Muscle of arm (tissue), 12 donors: ENCODE measurements around the gene MSMB. TPM values are rescaled to one million over a fixed set of nuclear protein-coding genes. Genes with fewer than 3 reads are reported as not detected.
"Not testable (repeated sequence)": the region's sequence is repeated elsewhere in the genome, so short reads cannot be mapped to it uniquely, and the experiment has no call there.

Source experiments
- DNase-seq: peaks from one replicate; pipeline ENCODE4 v3.0.0-alpha.2; 2013
- polyA plus RNA-seq, 12 donors: library from polyadenylated mRNA; unstranded; fragments of 120-200 nt; gene quantifications; one replicate each; pipeline ENCODE4 v1.2.1, GENCODE V29; 2013; ENCODE audit not compliant: insufficient read length in 12 of 12

Gene MSMB
- polyA plus RNA-seq, 12 donors, result not detected

GRCh38 chr10:46070749-46071148 lies 24.7 kb upstream of the MSMB start:
- DNase-seq, result no peak

GRCh38 chr10:46069771-46070463 lies 23.8 kb upstream of the MSMB start:
- no peak for DNase-seq

- DNase-seq, result no peak
Observed at GRCh38 chr10:46068905-46069304, 22.8 kb upstream of the MSMB start.

- DNase-seq, result no peak
Observed at GRCh38 chr10:46068117-46068516, 22.0 kb upstream of the MSMB start.

- DNase-seq, result no peak
Observed at GRCh38 chr10:46064269-46064817, 18.3 kb upstream of the MSMB start.

DNA sequence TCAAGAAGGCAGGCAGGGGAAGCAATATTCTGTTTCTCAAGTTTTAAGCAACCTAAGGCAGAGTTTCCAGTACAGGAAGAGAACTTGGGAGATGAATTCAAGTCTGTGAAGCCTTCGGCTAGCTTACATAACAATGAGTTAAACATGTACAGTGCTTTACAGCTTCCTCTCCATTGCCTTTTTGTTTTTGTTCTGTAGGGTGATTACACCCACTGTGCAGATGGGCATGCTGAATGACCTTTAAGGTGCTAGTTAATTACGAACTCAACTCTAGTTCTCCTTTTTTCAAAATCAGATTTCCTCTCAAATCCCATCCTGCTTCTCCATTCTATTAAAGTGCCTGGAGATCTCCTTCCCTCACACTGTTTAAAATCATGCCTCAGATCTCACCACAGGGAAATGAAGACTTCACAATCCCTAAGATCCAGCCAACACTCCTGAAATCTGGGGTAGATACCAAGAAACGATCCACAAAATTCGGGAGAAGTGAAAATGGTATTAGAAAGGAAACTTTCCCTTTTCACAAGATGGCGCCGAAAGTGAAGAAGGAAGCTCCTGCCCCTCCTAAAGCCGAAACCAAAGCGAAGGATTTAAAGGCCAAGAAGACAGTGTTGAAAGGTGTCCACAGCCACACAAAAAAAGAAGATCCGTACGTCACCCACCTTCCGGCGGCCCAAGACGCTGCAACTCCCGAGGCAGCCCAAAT lies 16.8 kb upstream of the MSMB start:
- DNase-seq, result no peak

DNA sequence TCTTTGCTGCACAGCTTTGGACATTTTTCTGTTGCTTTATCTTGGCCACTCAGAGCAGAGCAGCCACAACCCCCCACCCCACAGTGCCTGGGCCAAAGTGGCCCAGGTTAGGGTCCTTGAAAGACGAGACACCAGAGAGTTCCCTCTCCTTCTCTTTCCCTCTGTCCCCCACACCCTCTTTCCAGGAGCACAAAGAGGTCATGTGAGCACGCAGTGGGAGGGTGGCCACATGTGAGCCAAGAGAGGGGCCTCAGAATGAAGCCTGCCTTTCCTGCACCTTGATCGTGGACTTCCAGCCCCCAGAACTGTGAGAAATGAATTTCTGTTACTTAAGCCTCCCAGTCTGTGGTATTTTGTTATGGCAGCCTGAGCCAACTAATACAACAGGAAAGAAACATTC lies 14.6 kb upstream of the MSMB start:
- no peak for DNase-seq

DNA sequence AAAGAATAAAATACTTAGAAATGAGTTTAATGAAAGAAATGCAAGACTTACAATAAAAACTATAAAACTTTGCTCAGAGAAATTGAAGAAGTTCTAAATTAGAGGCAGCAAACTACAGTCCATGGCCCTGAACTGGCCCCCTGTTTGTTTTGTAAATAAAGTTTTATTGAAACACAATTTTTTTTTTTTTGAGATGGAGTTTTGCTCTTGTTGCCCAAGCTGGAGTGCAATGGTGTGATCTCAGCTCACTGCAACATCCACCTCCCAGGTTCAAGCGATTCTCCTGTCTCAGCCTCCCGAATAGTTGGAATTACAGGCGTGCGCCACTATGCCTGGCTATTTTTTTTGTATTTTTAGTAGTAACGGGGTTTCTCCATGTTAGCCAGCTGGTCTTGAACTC lies 11.9 kb upstream of the MSMB start:
- not testable (repeated sequence) for DNase-seq

GRCh38 chr10:46057038-46057437 lies 11.0 kb upstream of the MSMB start:
- DNase-seq, result no peak

- no peak for DNase-seq
Observed at GRCh38 chr10:46055771-46056170, 9.7 kb upstream of the MSMB start.

- DNase-seq, result no peak
Observed at GRCh38 chr10:46053534-46054434, 7.7 kb upstream of the MSMB start.

DNA sequence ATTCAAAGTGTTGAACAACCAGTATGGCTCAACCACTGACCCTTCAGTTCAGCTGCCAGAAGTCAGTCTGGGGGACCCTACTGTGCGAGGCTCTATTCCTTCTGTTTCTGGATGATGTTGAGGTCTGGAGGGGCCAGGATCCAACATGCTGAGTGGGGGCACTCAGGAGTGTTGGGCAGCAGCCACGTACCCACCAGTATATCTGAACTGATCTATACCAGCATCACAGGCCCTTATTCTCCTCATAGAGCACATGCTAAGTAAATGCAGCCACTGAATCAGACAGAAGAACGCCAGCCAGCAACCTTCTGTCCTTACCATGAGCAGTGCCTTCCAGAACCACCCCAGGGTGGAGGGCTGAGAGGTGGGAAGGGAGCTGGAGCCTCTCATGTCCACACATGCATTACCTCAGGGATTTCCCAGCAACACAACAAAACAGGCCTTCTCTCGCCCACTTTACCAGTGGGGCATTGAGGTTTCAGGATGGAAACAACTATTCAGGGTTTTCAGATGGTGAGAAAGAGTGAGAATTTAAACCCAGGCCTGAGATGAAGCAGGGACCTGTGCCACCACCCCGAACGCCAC lies 6.8 kb upstream of the MSMB start:
- no peak for DNase-seq

- DNase-seq, result no peak
Observed at GRCh38 chr10:46052057-46052790, 6.2 kb upstream of the MSMB start.

DNA sequence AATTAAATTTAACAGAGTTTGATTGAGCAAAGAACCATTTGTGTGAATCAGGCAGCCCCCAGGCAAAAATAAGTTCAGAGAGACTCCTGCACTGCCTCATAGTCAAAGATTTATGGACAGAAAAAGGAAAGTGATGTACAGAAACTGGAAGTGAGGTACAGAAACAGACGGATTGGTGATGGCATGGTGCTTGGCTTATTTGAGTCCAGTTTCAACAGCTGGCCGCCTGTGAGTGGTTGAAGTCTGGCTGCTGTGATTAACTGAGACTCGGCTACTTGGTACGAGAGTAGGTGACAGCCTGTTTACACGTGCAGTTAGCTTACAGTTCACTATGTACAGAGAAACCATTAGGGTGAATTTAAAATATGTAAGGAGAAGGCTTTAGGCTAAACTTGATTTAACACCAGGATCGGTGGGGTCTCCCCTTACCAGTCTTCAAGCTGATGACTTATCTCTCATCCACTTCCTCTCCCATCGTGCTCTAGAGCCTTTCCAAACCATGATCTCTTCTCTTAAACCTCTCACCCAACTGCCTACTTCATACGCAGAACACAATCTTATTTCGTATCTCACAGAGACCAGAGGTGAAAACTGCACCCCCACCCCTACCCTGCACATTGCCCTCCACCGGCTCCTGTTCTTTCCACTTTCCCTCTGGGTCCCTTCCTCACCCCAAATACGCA lies 5.0 kb upstream of the MSMB start:
- no peak for DNase-seq

DNA sequence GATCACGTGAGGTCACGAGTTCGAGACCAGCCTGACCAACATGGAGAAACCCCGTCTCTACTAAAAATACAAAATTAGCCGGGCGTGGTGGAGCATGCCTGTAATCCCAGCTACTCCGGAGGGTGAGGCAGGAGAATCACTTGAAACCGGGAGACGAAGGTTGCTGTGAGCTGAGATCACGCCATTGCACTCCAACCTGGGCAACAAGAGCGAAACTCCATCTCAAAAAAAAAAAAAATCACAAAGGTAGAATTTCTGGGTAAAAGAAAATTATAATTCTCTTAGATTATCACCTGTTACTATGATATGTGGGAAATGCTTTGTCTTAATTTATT lies 3.4 kb upstream of the MSMB start:
- DNase-seq, result not testable (repeated sequence)

DNA sequence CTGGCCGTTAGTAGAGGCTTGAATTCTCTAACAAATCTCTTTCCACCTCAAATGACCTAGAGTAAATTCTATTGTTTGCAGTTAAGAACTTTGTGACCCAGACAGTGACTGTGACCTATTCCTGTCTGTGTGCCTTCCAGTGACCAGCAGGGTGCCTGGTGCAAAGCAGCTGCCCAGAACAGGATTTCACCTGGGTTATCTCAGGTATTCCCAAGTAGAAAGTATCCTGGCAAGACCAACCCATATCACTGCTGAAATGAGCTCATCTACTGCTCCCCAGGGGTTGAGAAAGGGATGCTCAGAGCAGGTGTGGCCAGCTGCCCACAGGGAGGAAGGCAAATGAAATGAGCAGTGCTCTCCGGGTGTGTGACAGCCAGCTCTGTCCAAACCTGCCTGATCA lies 2.1 kb upstream of the MSMB start:
- DNase-seq, result no peak

GRCh38 chr10:46042527-46042926 lies 3.5 kb downstream of the MSMB start:
- DNase-seq, result no peak

DNA sequence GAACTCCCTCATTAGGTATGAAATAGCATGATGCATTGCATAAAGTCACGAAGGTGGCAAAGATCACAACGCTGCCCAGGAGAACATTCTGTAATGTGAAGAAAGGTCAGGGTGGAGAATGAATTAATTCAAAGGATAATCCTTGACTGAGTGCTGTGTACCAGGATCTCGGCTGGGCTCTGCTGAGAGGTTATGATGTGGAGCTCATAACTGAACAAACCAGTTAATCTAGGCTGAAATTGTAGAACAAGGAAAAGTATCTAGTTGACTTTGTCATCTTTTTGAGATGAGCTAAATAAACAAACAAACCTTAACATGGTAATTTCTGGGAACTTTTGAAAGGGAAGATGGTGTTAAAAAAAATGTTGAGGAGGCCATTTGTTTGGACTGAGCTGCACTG lies 6.1 kb downstream of the MSMB start:
- DNase-seq, result no peak

- DNase-seq, result no peak
Observed at GRCh38 chr10:46037107-46037825, 8.8 kb downstream of the MSMB start.
